Caco-2 (cell line): ENCODE data around the gene CFAP53. TPM values are rescaled to one million over a fixed set of nuclear protein-coding genes. Genes with fewer than 3 reads are reported as not detected.

Experiments used
- BruUV-seq: library from RNA; stranded (reverse); fragments of 400-500 nt; replicated peaks from 2 replicates; lab custom pipeline; 2021; lab: Mats Ljungman, UMichigan
- CTCF ChIA-PET: fragments of 300-600 bp; sonication (Branson Sonifier 250); formaldehyde crosslinking; loops from one replicate; lab custom pipeline; 2022; ENCODE audit warnings: antibody characterized with exemption; lab: Charles Lee
- POLR2A ChIA-PET: fragments of 300-600 bp; sonication (Branson Sonifier 250); formaldehyde crosslinking; loops from one replicate; lab custom pipeline; 2022; ENCODE audit warnings: antibody characterized with exemption; lab: Charles Lee
- DNase-seq, 2 experiments: peaks; one replicate each; pipeline versions ENCODE4 v3.0.0 to v3.0.0-alpha.2; 2020 to 2022
- H3K27me3 ChIP-seq: replicated peaks from 2 replicates; pipeline ENCODE4 v1.6.0; 2011; ENCODE audit warnings: low read length; ENCODE audit not compliant: control insufficient read depth, insufficient read depth
- H3K36me3 ChIP-seq: 2 replicates; pipeline ENCODE4 v1.5.1; 2011; ENCODE audit warnings: low read length; ENCODE audit not compliant: control insufficient read depth, insufficient read depth
- H3K4me1 ChIP-seq: fragments of 250-450 bp; sonication (Bioruptor Pico); 2 replicates; pipeline ENCODE4 v1.5.1; 2020; ENCODE audit warnings: mild to moderate bottlenecking
- H3K4me3 ChIP-seq: 2 replicates; pipeline ENCODE4 v1.5.1; 2011; ENCODE audit warnings: low read depth, mild to moderate bottlenecking, control low read depth, low read length
- H3K9me3 ChIP-seq: fragments of 250-450 bp; sonication (Bioruptor Pico); 2 replicates; pipeline ENCODE4 v1.5.1; 2020; ENCODE audit warnings: mild to moderate bottlenecking, moderate library complexity
- H3K27ac Mint-ChIP-seq: one replicate; pipeline ENCODE4 v1.8.0; 2022; ENCODE audit warnings: mixed read lengths; ENCODE audit not compliant: unreplicated experiment
- H3K27me3 Mint-ChIP-seq: one replicate; pipeline ENCODE4 v1.8.0; 2022; ENCODE audit warnings: mixed read lengths; ENCODE audit not compliant: insufficient read depth, unreplicated experiment
- H3K36me3 Mint-ChIP-seq: one replicate; pipeline ENCODE4 v1.8.0; 2022; ENCODE audit warnings: mild to moderate bottlenecking, mixed read lengths; ENCODE audit not compliant: insufficient read depth, unreplicated experiment
- H3K4me1 Mint-ChIP-seq: one replicate; pipeline ENCODE4 v1.8.0; 2022; ENCODE audit warnings: low read depth, mixed read lengths; ENCODE audit not compliant: unreplicated experiment
- H3K4me3 Mint-ChIP-seq: one replicate; pipeline ENCODE4 v1.8.0; 2022; ENCODE audit warnings: mild to moderate bottlenecking, moderate library complexity, mixed read lengths; ENCODE audit not compliant: unreplicated experiment
- H3K9me3 Mint-ChIP-seq: one replicate; pipeline ENCODE4 v1.8.0; 2022; ENCODE audit warnings: mixed read lengths; ENCODE audit not compliant: unreplicated experiment
- intact Hi-C: fragments of 100-400 bp; cut with micrococcal nuclease; formaldehyde crosslinking; loops from one replicate; pipeline ENCODE4 v1.10.0; 2022; ENCODE audit not compliant: unreplicated experiment
- total RNA-seq: library from RNA; stranded (reverse); gene quantifications from 2 replicates; pipeline ENCODE4 v1.2.3, GENCODE V29; 2022
- TF ChIP-seq, protein P1 (sequence below), 2 experiments: fragments of 200-600 bp in 1 of 2; IDR thresholded peaks; 1 replicate in 1 of 2; 2 replicates in 1 of 2; pipeline versions ENCODE4 v1.5.1 to v1.8.0; 2011 to 2022; ENCODE audit warnings: antibody characterized with exemption in 1 of 2, control low read depth in 1 of 2, inconsistent platforms in 1 of 2, low read depth in 1 of 2, low read length in 1 of 2, mild to moderate bottlenecking in 1 of 2, moderate library complexity in 1 of 2; ENCODE audit not compliant: insufficient read depth in 1 of 2, severe bottlenecking in 1 of 2, unreplicated experiment in 1 of 2

The CFAP53 gene
- total RNA-seq, 1 experiment from 2014 or later, result not detected

DNA sequence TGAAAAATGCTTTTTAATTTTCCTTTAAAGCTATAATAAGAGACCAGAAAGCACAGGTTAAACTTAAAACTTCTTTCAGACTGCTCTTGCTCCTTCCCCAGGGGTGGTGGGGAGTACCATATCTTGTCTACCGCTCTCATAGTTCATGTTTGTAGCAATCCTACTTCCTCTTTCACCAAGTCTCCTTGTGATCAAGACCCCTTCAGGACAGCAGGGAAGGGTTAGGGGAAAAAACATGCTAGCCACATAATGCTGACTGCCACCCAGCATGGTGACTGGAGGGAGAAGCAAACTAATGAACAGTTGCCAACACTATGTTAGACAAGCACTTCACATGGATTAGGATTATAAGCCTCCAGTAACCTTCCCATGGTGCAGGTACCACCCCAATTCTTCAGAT lies 79.9 kb downstream of the CFAP53 start:
- BruUV-seq, result no TSS peak
- Histone ChIP-seq H3K9me3 (no peaks in the 10 kb centered on the region), H3K4me3 (no peak overlapping the region), H3K36me3 (no peaks in the 10 kb centered on the region), H3K27me3 (no peaks in the 10 kb centered on the region), H3K4me1 (no peaks in the 10 kb centered on the region)
- TF ChIP-seq, protein P1, sequence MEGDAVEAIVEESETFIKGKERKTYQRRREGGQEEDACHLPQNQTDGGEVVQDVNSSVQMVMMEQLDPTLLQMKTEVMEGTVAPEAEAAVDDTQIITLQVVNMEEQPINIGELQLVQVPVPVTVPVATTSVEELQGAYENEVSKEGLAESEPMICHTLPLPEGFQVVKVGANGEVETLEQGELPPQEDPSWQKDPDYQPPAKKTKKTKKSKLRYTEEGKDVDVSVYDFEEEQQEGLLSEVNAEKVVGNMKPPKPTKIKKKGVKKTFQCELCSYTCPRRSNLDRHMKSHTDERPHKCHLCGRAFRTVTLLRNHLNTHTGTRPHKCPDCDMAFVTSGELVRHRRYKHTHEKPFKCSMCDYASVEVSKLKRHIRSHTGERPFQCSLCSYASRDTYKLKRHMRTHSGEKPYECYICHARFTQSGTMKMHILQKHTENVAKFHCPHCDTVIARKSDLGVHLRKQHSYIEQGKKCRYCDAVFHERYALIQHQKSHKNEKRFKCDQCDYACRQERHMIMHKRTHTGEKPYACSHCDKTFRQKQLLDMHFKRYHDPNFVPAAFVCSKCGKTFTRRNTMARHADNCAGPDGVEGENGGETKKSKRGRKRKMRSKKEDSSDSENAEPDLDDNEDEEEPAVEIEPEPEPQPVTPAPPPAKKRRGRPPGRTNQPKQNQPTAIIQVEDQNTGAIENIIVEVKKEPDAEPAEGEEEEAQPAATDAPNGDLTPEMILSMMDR (IDR thresholded peaks at IDR 0.05; ENCODE audit: insufficient read depth in 1 of 2, low read depth in 1 of 2, low read length in 1 of 2, severe bottlenecking in 1 of 2, unreplicated experiment in 1 of 2), result no peak
- Mint-ChIP-seq H3K36me3 (no peaks in the 10 kb centered on the region), H3K4me3 (no peak overlapping the region), H3K4me1 (peaks cover 13% of the 10 kb centered on the region), H3K9me3 (no peaks in the 10 kb centered on the region), H3K27ac (no peak overlapping the region), H3K27me3 (no peaks in the 10 kb centered on the region)
- intact Hi-C loops, result no loop called here
- ChIA-PET POLR2A (no interaction called here), CTCF (no interaction called here)
- no peak for DNase-seq

DNA sequence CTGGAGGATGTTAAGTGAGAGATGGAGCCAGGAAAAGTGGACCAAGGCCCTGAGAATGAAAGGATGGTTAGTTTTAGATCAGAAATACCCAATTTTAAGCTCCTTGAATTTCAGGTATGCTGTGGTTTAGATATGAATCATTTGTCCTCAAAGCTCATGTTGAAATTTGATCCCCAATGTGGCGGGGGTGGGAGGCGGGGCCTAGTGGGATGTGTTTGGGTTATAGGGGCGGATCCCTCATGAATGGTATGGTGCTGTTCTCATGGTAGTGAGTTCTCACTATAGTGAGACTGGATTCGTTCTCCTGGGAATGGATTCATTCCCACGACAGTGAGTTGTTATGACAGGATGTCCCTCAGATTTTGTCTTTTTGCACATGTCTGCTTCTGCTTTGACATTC lies 82.7 kb downstream of the CFAP53 start:
- Mint-ChIP-seq H3K4me1 (peaks cover 13% of the 10 kb centered on the region), H3K4me3 (no peak overlapping the region), H3K27ac (no peak overlapping the region), H3K36me3 (no peaks in the 10 kb centered on the region), H3K9me3 (no peaks in the 10 kb centered on the region), H3K27me3 (no peaks in the 10 kb centered on the region)
- no peaks in the 10 kb centered on the region for H3K4me1 ChIP-seq
- POLR2A ChIA-PET, result no interaction called here
- intact Hi-C loops, result no loop called here
- CTCF ChIA-PET, result interaction anchor here (0.7 kb wide), 1 partner anchor 190 kb away, joined by 5 read pairs; no protein-coding TSS in a partner anchor
- no peak overlapping the region for H3K4me3 ChIP-seq
- H3K36me3 ChIP-seq, result no peaks in the 10 kb centered on the region
- no peak for DNase-seq
- no peaks in the 10 kb centered on the region for H3K9me3 ChIP-seq
- H3K27me3 ChIP-seq, result no peaks in the 10 kb centered on the region
- TF ChIP-seq, protein P1 (IDR thresholded peaks at IDR 0.05; ENCODE audit: insufficient read depth in 1 of 2, low read depth in 1 of 2, low read length in 1 of 2, severe bottlenecking in 1 of 2, unreplicated experiment in 1 of 2), result no peak
- BruUV-seq, result no TSS peak

DNA sequence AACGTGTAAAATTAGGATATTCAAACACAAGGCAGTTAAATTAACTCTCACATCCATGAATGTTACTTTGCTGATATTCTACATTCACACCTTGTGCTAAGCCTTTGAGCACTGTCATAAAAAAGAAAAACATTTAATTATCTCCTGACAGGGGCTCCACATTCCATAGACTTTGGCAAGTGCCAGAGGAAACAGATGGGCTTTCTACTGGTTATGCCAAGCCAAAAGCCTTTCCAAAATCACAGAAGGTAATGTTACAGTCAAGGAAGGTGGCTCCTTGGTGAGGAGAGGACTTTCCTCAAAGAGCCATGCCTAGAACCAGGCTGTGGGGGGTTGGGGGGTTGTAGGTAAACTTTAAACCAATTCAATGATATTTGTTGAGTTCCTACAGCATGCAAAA lies 83.8 kb downstream of the CFAP53 start:
- Histone ChIP-seq H3K9me3 (no peaks in the 10 kb centered on the region), H3K4me3 (no peak overlapping the region), H3K4me1 (no peaks in the 10 kb centered on the region), H3K36me3 (no peaks in the 10 kb centered on the region), H3K27me3 (no peaks in the 10 kb centered on the region)
- DNase-seq, result no peak
- ChIA-PET POLR2A (no interaction called here), CTCF (no interaction called here)
- TF ChIP-seq, protein P1 (IDR thresholded peaks at IDR 0.05; ENCODE audit: insufficient read depth in 1 of 2, low read depth in 1 of 2, low read length in 1 of 2, severe bottlenecking in 1 of 2, unreplicated experiment in 1 of 2), result no peak
- Mint-ChIP-seq H3K4me3 (no peak overlapping the region), H3K27ac (no peak overlapping the region), H3K36me3 (no peaks in the 10 kb centered on the region), H3K9me3 (no peaks in the 10 kb centered on the region), H3K27me3 (no peaks in the 10 kb centered on the region), H3K4me1 (peaks cover 6% of the 10 kb centered on the region)
- intact Hi-C loops, result no loop called here
- BruUV-seq, result no TSS peak
